ENCODE measurements around the gene SLC9A6. TPM values are rescaled to one million over a fixed set of nuclear protein-coding genes. Genes with fewer than 3 reads are reported as not detected.

Gene SLC9A6
- total RNA-seq, 1 donor from 2014 or later, result 24.2 TPM

- peak overlapping the region; percentile 78 for H3K4me3 Mint-ChIP-seq
- peaks cover 9% of the 10 kb centered on the region for H3K9me3 Mint-ChIP-seq
- H3K27me3 Mint-ChIP-seq (ENCODE audit: insufficient read depth, low read depth), result peaks cover 3% of the 10 kb centered on the region
- DNase-seq (ENCODE audit: low spot score), result no peak
- Histone ChIP-seq H3K4me2 (peak overlapping the region; percentile 75), H3F3A (ENCODE audit: low read depth) (no peaks in the 10 kb centered on the region), H3K79me2 (ENCODE audit: low read depth) (peaks cover 41% of the 10 kb centered on the region), H4K20me1 (ENCODE audit: low read depth) (no peaks in the 10 kb centered on the region), H3K27ac (no peak overlapping the region), H3K4me1 (no peaks in the 10 kb centered on the region), H2AFZ (replicated peaks) (no peak overlapping the region), H3K27me3 (no peaks in the 10 kb centered on the region), H3K9me3 (ENCODE audit: low read depth) (no peaks in the 10 kb centered on the region), H3K4me3 (peak overlapping the region; percentile 66), H3K36me3 (no peaks in the 10 kb centered on the region), H3K9ac (no peak overlapping the region)
- TF ChIP-seq EZH2phosphoT487 (IDR thresholded peaks at IDR 0.05) (no peak), EZH2 (IDR thresholded peaks at IDR 0.05) (no peak), CTCF (IDR thresholded peaks at IDR 0.05) (no peak)
- H3K4me1 Mint-ChIP-seq, result peaks cover 11% of the 10 kb centered on the region
- no peak overlapping the region for H3K27ac Mint-ChIP-seq
- no peaks in the 10 kb centered on the region for H3K36me3 Mint-ChIP-seq
These were observed 461 bp upstream of the SLC9A6 start for GRCh38 chrX:135984791-135985156.

- peaks cover 3% of the 10 kb centered on the region for H3K27me3 Mint-ChIP-seq (ENCODE audit: insufficient read depth, low read depth)
- Histone ChIP-seq H2AFZ (replicated peaks) (peak overlapping the region; percentile 57), H3K27ac (no peak overlapping the region), H3K4me2 (peak overlapping the region; percentile 75), H3K79me2 (ENCODE audit: low read depth) (peaks cover 48% of the 10 kb centered on the region), H3K36me3 (no peaks in the 10 kb centered on the region), H3F3A (ENCODE audit: low read depth) (no peaks in the 10 kb centered on the region), H3K27me3 (no peaks in the 10 kb centered on the region), H3K4me3 (peak overlapping the region; percentile 66), H3K9me3 (ENCODE audit: low read depth) (no peaks in the 10 kb centered on the region), H3K4me1 (no peaks in the 10 kb centered on the region), H4K20me1 (ENCODE audit: low read depth) (no peaks in the 10 kb centered on the region), H3K9ac (no peak overlapping the region)
- DNase-seq (ENCODE audit: low spot score), result peak; percentile 20
- TF ChIP-seq EZH2 (IDR thresholded peaks at IDR 0.05) (no peak), CTCF (IDR thresholded peaks at IDR 0.05) (no peak)
- H3K4me1 Mint-ChIP-seq, result peaks cover 11% of the 10 kb centered on the region
- H3K27ac Mint-ChIP-seq, result no peak overlapping the region
- H3K9me3 Mint-ChIP-seq, result peaks cover 10% of the 10 kb centered on the region
- peak overlapping the region; percentile 92 for H3K4me3 Mint-ChIP-seq
- H3K36me3 Mint-ChIP-seq, result peaks cover 2% of the 10 kb centered on the region
These were observed 707 bp downstream of the SLC9A6 start for GRCh38 chrX:135985973-135986310.

GRCh38 chrX:135988245-135988644 is 3.0 kb downstream of the SLC9A6 start:
- DNase-seq (ENCODE audit: low spot score), result no peak
- no peak overlapping the region for H3K9ac ChIP-seq
- peaks cover 3% of the 10 kb centered on the region for H3K9me3 ChIP-seq (ENCODE audit: low read depth)
- Mint-ChIP-seq H3K27ac (no peak overlapping the region), H3K27me3 (ENCODE audit: insufficient read depth, low read depth) (no peaks in the 10 kb centered on the region), H3K4me3 (no peak overlapping the region), H3K4me1 (peaks cover 11% of the 10 kb centered on the region), H3K36me3 (peaks cover 2% of the 10 kb centered on the region), H3K9me3 (peaks cover 13% of the 10 kb centered on the region)
- no peaks in the 10 kb centered on the region for H3F3A ChIP-seq (ENCODE audit: low read depth)
- H4K20me1 ChIP-seq (ENCODE audit: low read depth), result no peaks in the 10 kb centered on the region
- H2AFZ ChIP-seq (replicated peaks), result no peak overlapping the region
- H3K36me3 ChIP-seq, result no peaks in the 10 kb centered on the region
- H3K4me3 ChIP-seq, result no peak overlapping the region
- H3K27me3 ChIP-seq, result no peaks in the 10 kb centered on the region
- peaks cover 60% of the 10 kb centered on the region for H3K79me2 ChIP-seq (ENCODE audit: low read depth)
- TF ChIP-seq CTCF (IDR thresholded peaks at IDR 0.05) (no peak), EZH2phosphoT487 (IDR thresholded peaks at IDR 0.05) (no peak), EZH2 (IDR thresholded peaks at IDR 0.05) (no peak)
- H3K4me1 ChIP-seq, result no peaks in the 10 kb centered on the region
- H3K4me2 ChIP-seq, result peak overlapping the region; percentile 18
- no peak overlapping the region for H3K27ac ChIP-seq

GRCh38 chrX:136015016-136015415 is 29.8 kb downstream of the SLC9A6 start:
- Histone ChIP-seq H3K4me3 (no peak overlapping the region), H3K9me3 (ENCODE audit: low read depth) (no peaks in the 10 kb centered on the region), H4K20me1 (ENCODE audit: low read depth) (no peaks in the 10 kb centered on the region), H3K27ac (no peak overlapping the region), H3K4me2 (no peak overlapping the region), H3F3A (ENCODE audit: low read depth) (no peaks in the 10 kb centered on the region), H3K79me2 (ENCODE audit: low read depth) (no peaks in the 10 kb centered on the region), H3K27me3 (no peaks in the 10 kb centered on the region), H3K9ac (no peak overlapping the region), H3K36me3 (no peaks in the 10 kb centered on the region), H2AFZ (replicated peaks) (no peak overlapping the region), H3K4me1 (no peaks in the 10 kb centered on the region)
- Mint-ChIP-seq H3K27ac (no peak overlapping the region), H3K9me3 (no peaks in the 10 kb centered on the region), H3K4me1 (peaks cover 5% of the 10 kb centered on the region), H3K27me3 (ENCODE audit: insufficient read depth, low read depth) (no peaks in the 10 kb centered on the region), H3K36me3 (peaks cover 11% of the 10 kb centered on the region), H3K4me3 (no peak overlapping the region)
- no peak for DNase-seq (ENCODE audit: low spot score)
- no peak for TF ChIP-seq EZH2phosphoT487 (IDR thresholded peaks at IDR 0.05)
- TF ChIP-seq EZH2 (IDR thresholded peaks at IDR 0.05), result no peak
- no peak for TF ChIP-seq CTCF (IDR thresholded peaks at IDR 0.05)

All from neural progenitor cell (in vitro differentiated cells).